ENCODE data around the gene ARHGAP27.
"Not testable (repeated sequence)": the region's sequence is repeated elsewhere in the genome, so short reads cannot be mapped to it uniquely, and the experiment has no call there.

The ARHGAP27 gene

DNA sequence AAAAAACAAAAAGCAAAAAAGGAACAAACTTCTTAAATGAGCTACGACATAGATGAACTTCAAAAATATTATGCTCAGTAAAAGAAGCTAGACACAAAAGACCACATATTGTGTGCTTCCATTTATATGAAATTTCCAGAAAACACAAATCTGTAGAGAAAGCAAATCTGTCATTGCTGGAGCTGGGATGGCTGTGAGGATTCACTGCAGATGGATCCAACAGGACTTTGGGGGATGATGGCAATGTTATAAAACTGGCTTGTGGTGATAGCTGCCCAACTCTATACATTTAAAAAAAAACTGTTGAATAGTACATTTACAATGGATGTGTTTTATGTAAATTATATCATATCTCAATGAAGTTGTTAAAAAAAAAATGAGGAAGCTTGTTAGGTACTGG is 63.2 kb downstream of the ARHGAP27 start:
- intact Hi-C loops (cut with DNase I), result no loop called here
- no peak for DNase-seq

DNA sequence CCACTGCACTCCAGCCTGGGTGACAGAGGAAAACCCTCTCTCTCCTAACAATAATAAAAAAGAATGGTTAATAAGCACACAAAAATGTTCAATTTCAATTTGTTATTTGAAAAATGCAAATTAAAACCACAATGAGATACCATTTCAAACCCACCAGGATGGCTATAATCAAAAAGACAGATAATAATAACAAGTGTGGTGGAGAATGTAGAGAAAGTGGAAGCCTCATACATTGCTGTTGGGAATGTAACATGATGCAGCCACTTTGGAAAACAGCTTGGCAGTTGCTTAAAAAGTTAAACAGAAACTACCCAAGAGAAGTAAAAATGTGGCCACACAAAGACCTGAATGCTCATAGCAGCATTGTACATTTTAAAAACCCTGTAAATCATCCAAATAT is 64.0 kb downstream of the ARHGAP27 start:
- no peak for DNase-seq
- intact Hi-C loops (cut with DNase I), result no loop called here

DNA sequence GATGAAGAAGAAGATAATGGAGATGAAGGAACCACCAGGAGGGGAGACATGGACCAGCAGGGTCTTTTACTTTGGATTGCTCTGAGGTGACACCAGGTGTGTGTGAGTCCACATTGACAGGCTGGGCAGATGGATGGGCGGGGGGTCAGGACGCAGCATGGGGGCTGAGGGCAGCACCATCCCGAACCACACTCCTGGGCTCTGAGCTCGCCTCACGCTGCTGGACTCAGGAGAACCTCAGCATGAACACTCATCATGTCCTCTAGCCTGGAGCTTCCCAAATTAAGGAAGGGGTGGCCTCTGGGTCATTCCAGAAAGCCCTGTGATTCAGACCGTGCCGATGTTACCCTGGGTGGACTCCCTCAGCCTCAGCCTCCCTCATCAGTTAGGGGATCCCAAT is 65.5 kb downstream of the ARHGAP27 start:
- DNase-seq, result peak in 1 of 10 donors; percentile 4
- intact Hi-C loops (cut with DNase I), result no loop called here

DNA sequence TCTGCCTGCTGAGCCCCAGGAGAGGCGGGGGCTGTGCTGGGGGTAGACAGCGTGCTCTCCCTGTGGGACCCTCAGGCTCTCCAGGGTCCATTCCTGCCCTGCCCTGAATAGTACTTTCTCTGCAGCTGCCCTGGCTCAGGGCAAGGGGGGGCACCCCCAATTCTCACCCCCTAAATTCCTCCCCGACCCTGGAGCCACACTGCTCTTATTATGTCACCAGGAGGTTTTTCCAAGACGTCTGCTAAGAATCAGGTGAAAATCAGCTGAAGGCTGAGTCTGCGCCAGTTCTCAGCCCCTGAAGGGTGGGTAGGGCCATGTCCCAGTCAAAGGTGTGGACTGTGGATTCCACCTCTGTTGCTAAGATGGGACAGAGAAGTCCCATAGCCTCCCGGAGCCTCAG is 66.0 kb downstream of the ARHGAP27 start:
- no peak for DNase-seq
- intact Hi-C loops (cut with DNase I), result no loop called here

DNA sequence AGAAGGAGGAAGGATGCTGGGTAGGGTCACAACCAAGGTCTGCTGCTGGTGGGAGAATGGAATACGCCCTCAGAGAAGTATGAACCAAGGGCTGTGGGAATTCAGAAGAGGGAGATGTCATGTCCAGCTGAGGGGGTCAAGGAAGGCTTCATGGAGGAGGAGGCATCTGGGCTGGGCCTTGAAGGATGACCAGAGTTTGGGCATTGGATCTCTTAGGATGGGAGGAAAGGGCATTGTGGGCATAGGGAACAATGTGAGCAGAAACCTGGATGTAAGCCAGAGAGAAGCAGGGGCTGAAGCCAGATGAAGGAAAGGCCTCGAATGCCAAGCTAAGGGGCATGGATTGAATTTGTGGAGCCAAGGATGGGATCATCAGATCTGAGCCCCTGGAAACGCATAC is 66.6 kb downstream of the ARHGAP27 start:
- intact Hi-C loops (cut with DNase I), result no loop called here

DNA sequence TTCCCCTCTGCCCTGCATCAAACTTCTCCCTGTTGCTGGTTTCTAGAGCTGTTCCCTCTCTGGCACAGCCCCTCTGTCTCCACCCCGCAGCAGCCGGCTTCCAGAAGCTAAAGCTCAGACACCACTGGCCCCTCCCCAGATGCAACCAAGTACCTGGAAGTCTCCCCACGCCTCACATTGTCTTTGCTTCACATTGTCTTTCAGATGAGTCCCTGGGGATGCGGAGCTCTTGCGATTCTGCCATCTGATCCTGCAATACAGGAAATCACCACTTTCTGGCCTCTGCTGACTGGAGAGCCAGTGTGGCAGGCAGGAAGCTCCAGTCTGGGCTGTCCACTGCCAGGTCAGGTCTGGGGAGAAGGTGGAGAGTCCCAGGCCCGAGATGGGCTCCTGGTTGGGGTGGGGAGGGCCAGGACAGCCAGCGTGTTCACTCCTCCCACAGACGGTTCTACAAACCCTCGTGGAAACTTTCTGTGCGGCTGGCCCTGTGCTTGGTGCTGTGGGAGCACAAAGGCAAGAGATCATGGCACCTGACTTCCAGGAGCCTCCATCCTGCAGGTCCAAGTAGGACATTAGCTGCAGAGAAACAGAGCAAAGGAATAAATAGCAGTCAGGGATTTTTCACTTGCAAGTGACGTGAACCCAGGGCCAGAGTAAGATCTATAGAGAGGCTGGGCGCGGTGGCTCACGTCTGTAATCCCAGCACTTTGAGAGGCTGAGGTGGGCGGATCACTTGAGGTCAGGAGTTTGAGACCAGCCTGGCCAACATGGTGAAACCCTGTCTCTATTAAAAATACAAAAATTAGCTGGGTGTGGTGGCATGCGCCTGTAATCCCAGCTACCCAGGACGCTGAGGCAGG is 67.9 kb downstream of the ARHGAP27 start:
- intact Hi-C loops (cut with DNase I), result no loop called here
- peak in 1 of 10 donors; percentile 67 for DNase-seq

More for the DNA sequence above, 66.6 kb downstream of the ARHGAP27 start:
- no peak for DNase-seq

DNA sequence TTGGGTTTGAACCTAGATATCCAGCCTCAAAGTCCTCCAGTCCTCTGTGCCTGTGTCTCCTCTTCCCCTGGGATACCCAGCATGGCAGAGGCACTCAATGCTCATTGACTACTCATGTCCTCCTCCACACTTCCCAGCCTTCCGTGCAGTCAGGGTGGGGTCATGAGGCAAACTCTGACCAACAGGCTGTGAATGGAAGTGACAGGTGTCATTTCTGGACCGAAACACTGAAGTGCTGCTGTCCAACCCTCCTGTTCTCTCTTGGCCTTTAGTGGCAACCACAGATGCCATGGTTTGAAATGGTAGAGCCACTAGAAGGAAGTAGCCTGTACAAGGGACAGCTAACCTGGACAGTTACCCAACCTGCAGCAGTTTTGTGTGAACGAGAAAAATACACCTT is 69.2 kb downstream of the ARHGAP27 start:
- intact Hi-C loops (cut with DNase I), result no loop called here
- DNase-seq, result peak in 2 of 10 donors; percentile 6 to 15

DNA sequence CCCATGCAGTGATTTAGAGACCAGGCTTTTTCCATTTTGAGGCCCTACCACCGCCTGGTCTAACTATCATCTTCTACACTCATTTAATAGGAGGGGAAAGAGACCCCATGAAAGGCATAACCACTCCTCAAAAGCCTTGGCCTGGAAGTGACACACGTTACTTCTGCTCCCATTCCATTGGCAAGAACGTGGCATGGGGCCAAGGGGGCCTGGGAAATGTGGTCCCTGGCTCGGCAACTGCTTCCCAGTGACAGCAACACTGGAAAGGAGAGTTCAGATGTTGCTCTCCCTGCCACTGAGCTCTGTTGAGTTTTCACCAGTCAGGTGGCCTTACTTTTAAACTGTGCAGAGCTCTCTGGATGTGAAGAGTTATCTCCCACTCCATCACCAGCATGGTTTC is 70.7 kb downstream of the ARHGAP27 start:
- intact Hi-C loops (cut with DNase I), result no loop called here
- peak in 1 of 10 donors; percentile 83 for DNase-seq

DNA sequence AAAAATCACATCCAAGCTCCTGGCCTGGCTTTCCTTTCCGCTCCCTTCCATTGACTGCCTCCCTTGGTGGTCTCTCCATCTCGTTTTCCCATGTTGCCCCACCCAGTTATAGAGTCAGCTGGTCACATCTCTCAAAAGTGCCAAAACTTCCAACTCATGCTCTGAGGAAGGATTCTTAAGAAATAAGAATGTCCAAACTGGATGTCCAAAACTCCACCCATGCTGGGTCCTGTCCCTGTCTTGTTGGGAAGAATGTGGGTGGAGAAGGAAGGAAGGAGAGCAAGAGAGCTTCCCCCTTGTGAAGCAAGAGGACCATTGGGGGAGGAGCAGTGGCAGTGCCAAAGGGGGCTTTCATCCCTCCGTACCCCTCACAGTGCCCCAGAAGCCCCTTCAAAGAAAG is 71.2 kb downstream of the ARHGAP27 start:
- DNase-seq, result no peak
- intact Hi-C loops (cut with DNase I), result no loop called here

DNA sequence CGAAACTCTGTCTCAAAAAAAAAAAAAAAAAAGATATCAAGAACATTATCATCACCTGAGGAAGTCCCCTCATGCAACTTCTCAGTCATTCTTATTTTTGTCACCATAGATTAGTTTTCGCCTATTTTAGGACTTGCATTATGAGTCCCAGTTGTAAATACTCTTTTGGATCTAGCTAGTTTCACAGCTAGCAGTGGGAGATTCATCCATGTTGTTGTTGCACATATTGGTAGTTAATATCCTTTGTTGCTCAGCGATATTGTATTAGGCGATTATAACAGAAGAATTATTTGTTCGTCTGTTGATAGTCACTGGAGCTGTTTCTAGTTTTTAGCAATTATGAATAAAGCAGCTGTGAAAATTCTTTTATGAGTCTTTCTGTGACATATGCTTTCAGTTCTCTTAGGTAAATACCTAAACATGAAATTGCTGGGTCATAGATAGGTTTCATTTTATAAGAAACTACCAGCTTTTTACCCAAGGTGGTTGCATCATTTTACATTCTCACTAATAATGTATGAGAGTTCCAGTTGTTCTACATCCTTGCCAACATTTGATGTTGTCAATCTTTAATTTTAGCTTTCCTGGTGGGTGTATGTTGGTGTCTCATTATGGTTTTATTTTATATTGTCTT is 75.2 kb downstream of the ARHGAP27 start:
- intact Hi-C loops (cut with DNase I), result no loop called here
- DNase-seq, result no peak

DNA sequence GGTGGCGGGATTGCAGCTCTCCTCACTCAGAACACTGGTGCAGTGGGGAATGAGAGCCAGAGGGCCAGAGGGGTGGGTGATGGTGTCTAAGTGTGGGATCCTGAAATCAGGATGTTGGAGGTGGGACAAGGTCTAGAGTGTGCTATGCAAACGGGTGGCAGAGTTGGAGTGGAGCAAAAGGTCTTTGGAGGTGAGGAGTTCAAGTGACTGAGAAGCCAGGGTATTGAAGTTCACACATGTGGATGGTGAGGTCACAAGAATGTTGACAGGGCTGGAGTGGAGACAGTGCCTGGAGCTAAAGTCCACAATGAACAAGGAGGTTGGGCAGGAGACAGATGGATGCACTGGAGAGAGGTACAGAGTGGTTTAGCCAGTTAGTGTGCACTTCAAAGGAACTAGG is 77.6 kb downstream of the ARHGAP27 start:
- no peak for DNase-seq
- intact Hi-C loops (cut with DNase I), result no loop called here

DNA sequence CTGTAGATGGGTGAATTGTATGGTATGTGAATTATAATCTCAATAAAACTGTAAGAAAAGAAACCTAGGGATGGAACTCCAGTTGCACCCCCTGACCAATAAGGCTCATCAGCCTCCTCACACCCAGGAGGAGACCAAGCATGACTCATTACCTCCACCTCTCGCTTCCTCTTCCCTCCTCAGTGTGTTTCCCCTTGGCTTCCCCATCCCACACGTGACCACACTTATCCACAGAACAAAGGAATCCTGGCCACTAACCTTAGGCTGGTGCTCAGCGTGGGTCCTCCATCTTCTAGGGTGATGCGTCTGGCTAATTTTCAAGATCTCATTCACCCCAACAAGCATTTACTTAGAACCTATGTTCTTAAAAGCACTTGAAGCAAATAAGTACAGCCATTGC is 79.6 kb downstream of the ARHGAP27 start:
- DNase-seq, result peak in 2 of 10 donors; percentile 12 to 41
- intact Hi-C loops (cut with DNase I), result no loop called here

DNA sequence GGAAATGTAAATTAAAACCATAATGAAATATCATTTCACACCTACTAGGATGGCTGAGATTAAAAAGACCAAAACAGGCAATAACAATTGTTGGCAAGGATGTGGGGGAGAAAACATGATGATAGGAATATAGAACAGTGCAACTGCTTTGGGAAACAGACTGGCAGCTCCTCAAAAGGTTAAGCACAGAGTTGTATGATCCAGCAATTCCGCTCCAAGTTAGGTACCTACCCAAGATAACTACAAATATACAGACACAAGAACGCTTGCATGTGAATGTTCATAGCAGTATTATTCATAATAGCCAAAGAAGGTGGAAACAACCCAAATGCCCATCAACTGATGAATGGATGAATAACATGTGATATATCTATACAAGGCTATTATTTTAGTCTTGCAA is 80.8 kb downstream of the ARHGAP27 start:
- intact Hi-C loops (cut with DNase I), result no loop called here

DNA sequence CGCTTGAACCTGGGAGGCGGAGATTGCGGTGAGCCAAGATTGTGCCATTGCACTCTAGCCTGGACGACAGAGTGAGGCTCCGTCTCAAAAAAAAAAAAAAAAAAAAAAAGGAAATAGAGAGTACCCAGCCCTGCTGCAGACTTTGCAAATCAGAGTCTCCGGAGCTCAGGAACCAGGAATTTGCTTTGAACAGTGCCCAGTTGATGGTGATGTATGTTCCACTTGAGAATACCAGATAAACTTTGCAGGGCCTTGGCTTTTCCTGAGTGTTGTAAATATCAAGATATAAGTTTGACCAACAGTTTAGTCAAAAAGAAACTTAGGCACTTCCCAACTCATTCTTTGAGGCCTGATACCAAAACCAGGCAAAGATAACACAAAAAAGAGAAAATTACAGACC is 85.2 kb downstream of the ARHGAP27 start:
- peak in 1 of 10 donors; percentile 24 for DNase-seq
- intact Hi-C loops (cut with DNase I), result no loop called here

More for the DNA sequence above, 80.8 kb downstream of the ARHGAP27 start:
- DNase-seq, result no peak

DNA sequence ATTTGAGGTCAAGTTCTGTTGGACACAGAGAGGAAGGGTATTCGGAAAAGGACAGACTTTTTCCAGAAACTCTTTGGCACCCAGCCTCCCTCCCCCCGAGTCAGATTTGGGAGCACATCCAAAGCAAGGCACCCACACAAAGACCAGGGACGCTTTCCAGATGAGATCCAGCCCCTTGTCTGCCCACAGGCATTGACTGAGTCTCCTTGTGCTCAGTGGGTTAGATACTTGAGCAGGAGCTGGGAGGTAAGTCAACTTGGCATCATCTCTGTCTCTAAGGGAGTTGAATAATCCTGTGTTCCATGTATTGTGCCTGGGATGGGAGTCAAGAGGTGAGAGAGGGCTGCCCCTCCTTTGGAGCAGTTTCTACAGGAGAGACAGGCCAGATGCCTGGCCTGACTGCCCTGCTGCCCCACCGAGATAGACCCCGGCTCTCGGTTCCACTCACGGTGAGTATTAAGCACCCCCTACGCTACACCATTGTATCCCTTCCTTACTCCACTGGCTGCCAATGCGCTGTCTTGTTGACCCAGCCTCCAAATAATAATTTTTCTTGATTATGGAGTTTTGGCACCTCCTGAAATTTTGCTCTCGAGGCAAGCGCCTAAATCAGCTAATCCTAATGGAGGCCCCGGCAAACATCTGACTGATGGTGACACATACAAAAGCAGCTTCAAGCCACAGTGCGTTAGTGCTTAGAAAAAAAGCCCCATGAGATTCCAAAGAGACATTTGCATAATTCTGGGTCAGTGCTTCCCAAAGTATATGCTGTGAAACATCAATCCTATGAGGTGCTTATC is 86.3 kb downstream of the ARHGAP27 start:
- DNase-seq, result peak in 3 of 10 donors; percentile 14 to 47 (median 16)
- intact Hi-C loops (cut with DNase I), result no loop called here

DNA sequence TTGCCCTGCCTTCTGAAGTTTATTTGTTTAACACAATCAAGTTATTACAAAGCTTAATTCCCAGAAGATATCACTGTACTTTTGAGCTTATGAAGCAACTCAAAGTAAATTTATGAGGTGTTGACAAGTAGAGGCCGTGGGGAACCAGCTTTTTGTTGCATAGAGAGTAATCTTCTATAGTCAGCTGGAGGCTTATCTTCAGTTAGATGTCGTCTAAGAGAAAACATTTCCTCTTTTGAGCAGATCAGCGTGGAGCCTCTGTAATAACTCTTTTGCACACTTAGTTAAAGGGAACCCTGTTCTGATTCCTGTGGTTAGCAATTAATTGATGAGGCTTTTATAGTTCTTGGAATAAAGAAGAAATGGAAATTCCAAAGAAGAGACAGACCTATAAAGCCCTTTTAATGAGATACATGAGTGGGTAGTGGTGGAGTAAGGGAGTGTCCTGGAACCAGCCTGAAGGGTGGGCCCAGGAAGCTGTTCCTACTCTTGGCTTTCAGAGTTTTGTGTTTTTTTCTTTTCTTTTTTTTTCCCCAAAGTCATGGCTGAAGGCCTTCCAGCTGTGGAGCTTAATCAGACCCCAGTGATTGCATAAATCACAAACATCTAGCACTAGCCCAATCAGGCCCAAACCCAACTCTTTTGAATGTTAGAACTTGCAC is 87.0 kb downstream of the ARHGAP27 start:
- DNase-seq, result no peak
- intact Hi-C loops (cut with DNase I), result no loop called here

DNA sequence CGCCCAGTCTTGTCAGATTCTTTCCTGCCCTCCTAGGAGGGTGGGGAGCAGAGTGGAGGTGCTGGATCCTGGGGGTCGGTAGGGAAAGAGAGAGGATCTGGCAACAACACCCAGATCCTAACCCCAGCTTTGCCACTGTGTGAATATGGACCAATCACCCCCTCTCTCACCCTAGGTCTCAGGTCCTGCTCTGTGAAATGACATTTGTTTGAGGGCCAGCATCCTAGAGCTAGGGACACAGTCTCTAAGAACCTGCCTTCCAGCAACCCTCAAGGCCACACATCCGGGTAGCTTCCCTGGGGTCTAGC is 87.5 kb downstream of the ARHGAP27 start:
- intact Hi-C loops (cut with DNase I), result no loop called here
- DNase-seq, result peak in 1 of 10 donors; percentile 9

DNA sequence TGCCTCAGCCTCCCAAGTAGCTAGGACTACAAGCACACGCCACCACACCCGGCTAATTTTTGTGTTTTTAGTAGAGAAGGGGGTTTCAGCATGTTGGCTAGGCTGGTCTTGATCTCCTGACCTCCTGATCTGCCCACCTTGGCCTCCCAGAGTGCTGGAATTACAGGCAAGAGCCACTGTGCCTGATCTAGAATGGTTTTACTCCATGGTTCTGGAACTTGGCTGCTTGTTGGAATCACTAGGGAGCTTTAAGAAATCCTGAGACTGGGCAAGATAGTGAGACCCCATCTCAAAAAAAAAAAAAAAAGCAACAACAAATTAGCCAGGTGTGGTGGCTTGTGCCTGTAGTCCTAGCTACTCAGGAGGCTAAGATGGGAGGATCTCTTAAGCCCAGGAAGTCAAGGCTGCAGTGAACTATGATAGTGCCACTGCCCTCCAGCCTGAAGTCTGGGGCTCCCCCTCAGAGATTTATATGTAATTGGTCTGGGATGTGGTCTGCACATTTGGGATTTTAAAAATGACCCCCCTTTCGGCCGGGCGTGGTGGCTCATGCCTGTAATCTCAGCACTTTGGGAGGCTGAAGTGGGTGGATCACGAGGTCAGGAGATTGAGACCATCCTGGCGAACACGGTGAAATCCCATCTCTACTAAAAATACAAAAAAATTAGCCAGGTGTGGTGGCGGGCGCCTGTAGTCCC is 88.6 kb downstream of the ARHGAP27 start:
- intact Hi-C loops (cut with DNase I), result not testable (repeated sequence)
- DNase-seq, result peak in 1 of 10 donors; percentile 8
